Sigmoid colon (tissue), 4 donors: ENCODE results near the gene FOXN3.

Experiments used
- EP300 ChIP-seq, 4 donors: sonication (generic); formaldehyde crosslinking; IDR thresholded peaks; one replicate each; pipeline ENCODE4 v1.6.1; 2017; ENCODE audit warnings: antibody characterized with exemption in 4 of 4
- POLR2A ChIP-seq, 2 donors: fragments of 450-650 bp; IDR thresholded peaks; one replicate each; pipeline ENCODE4 v1.6.1; 2016; ENCODE audit warnings: antibody characterized with exemption in 2 of 2, mild to moderate bottlenecking in 2 of 2, moderate library complexity in 2 of 2
- POLR2AphosphoS5 ChIP-seq, 4 donors: sonication (generic); formaldehyde crosslinking; IDR thresholded peaks; one replicate each; pipeline ENCODE4 v1.6.1; 2017; ENCODE audit warnings: antibody characterized with exemption in 4 of 4
- TF ChIP-seq, protein P1 (sequence below), 4 experiments: fragments of 450-650 bp in 3 of 4; fragments of 200-600 bp in 1 of 4; IDR thresholded peaks; one replicate each; pipeline ENCODE4 v1.5.1; 2016 to 2019; ENCODE audit warnings: antibody characterized with exemption in 4 of 4, mild to moderate bottlenecking in 3 of 4, moderate library complexity in 2 of 4

DNA sequence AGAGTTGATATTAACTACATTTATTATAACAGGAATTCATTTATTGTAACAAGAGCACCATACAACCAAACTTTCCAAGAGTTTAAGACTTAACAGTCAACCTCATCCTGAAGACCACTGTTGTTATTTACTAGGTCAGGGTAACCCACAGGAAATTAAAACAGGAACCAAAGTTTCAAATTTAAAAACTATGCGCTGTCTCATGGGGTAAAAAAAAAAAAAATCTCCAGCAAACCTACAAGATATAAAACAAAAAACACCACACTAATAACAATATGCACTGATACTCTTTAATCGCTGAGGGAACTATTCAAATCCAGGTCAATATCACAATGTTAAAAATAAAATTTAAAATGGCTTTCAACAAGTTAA, 44.5 kb downstream of the FOXN3 start:
- TF ChIP-seq, protein P1, sequence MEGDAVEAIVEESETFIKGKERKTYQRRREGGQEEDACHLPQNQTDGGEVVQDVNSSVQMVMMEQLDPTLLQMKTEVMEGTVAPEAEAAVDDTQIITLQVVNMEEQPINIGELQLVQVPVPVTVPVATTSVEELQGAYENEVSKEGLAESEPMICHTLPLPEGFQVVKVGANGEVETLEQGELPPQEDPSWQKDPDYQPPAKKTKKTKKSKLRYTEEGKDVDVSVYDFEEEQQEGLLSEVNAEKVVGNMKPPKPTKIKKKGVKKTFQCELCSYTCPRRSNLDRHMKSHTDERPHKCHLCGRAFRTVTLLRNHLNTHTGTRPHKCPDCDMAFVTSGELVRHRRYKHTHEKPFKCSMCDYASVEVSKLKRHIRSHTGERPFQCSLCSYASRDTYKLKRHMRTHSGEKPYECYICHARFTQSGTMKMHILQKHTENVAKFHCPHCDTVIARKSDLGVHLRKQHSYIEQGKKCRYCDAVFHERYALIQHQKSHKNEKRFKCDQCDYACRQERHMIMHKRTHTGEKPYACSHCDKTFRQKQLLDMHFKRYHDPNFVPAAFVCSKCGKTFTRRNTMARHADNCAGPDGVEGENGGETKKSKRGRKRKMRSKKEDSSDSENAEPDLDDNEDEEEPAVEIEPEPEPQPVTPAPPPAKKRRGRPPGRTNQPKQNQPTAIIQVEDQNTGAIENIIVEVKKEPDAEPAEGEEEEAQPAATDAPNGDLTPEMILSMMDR (IDR thresholded peaks at IDR 0.05) = no peak
- TF ChIP-seq POLR2A (IDR thresholded peaks at IDR 0.05) = no peak
- no peak for TF ChIP-seq EP300 (IDR thresholded peaks at IDR 0.05)
- no peak for TF ChIP-seq POLR2AphosphoS5 (IDR thresholded peaks at IDR 0.05)
